ENCODE results near the gene PALLD.

The PALLD gene

DNA sequence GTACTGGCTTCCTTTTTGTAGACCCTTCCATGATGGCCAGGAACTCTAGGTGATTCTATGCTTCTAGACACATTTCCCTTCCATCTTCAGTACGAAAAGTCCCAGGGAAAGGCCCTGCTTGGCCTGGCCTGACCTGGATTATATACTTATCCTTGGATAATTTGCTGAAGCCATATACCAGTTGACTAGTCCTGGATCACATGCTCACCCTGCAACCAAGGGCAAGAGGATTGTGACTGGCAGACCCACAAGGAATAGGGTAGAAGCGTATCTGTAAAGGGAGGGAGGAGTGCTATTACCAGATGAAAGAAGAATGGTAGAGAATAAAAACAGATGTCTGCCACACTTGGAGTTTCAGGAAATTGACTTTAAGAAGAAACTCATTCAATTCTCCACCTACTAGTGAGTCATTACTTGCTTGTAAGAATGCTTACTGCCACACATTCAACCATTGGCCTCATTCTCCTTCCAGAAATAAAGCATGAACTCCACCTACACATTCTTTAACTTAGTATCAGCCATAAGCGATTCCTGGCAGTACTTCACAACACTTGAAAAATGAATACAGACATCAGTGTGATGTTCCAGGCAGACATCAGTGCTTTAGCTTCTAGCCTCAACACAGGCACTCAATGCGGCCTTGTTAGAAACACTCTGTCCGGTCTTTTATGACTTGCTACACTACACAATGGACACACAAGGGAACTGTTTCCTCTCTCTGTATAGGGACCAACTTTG lies 371.4 kb downstream of the PALLD start:
- no peak overlapping the region for H2BK5ac ChIP-seq (ENCODE audit: low read length)
- no peaks in the 10 kb centered on the region for H3K27me3 ChIP-seq (ENCODE audit: control insufficient read depth in 3 of 3, insufficient read depth in 3 of 3, low read depth in 1 of 3, low read length in 3 of 3)
- H3K4ac ChIP-seq (ENCODE audit: low read length), result no peak overlapping the region
- H3K18ac ChIP-seq (ENCODE audit: low read length), result no peak overlapping the region
- peaks cover 2% of the 10 kb centered on the region for H3K79me1 ChIP-seq (ENCODE audit: low read depth, low read length)
- H2BK15ac ChIP-seq (ENCODE audit: low read length), result no peak overlapping the region
- peaks cover 2 to 5% of the 10 kb centered on the region in 2 donors for H3K4me1 ChIP-seq (ENCODE audit: control insufficient read depth in 2 of 2, insufficient read depth in 1 of 2, low read depth in 1 of 2, low read length in 2 of 2)
- no peak overlapping the region for H3K9ac ChIP-seq (ENCODE audit: low read depth, low read length, poor library complexity)
- H2BK120ac ChIP-seq (ENCODE audit: low read depth, low read length), result no peak overlapping the region
- no peak for DNase-seq (ENCODE audit: low spot score)
- H3K4me3 ChIP-seq (ENCODE audit: low read length in 2 of 2), result no peak overlapping the region
- no peak overlapping the region for H4K91ac ChIP-seq (ENCODE audit: low read depth, low read length, poor library complexity)
- no peak overlapping the region for H3K4me2 ChIP-seq (ENCODE audit: insufficient read depth, low read length, poor library complexity, severe bottlenecking)
- no peaks in the 10 kb centered on the region for H3K9me3 ChIP-seq (replicated peaks in 1 of 2; ENCODE audit: control insufficient read depth in 2 of 2, insufficient read depth in 1 of 2, low read depth in 1 of 2, low read length in 2 of 2)
- H2AK5ac ChIP-seq (ENCODE audit: low read depth, low read length), result no peak overlapping the region
- H3K36me3 ChIP-seq (replicated peaks in 1 of 2; ENCODE audit: control insufficient read depth in 2 of 2, insufficient read depth in 2 of 2, low read length in 2 of 2), result peaks cover 8 to 38% of the 10 kb centered on the region in 2 donors
- H2BK12ac ChIP-seq (ENCODE audit: low read length), result no peak overlapping the region
- no peak overlapping the region for H2AFZ ChIP-seq (ENCODE audit: low read length)
- no peak overlapping the region for H3K14ac ChIP-seq (ENCODE audit: low read length)
- H4K8ac ChIP-seq (ENCODE audit: low read depth, low read length), result no peak overlapping the region
- no peak overlapping the region for H3K27ac ChIP-seq (replicated peaks; ENCODE audit: low read length)
- H3K23ac ChIP-seq (ENCODE audit: low read depth, low read length, poor library complexity), result no peak overlapping the region
- no CpG with 5 or more reads among the region's 5 CpGs for WGBS, 2 donors (ENCODE audit: extremely low coverage in 2 of 2, insufficient read length in 2 of 2, insufficient replicate concordance in 1 of 2)

GRCh38 chr4:168868802-168869201 lies 371.9 kb downstream of the PALLD start:
- no peaks in the 10 kb centered on the region for H3K27me3 ChIP-seq (ENCODE audit: control insufficient read depth in 3 of 3, insufficient read depth in 3 of 3, low read depth in 1 of 3, low read length in 3 of 3)
- H3K4me3 ChIP-seq (ENCODE audit: low read length in 2 of 2), result no peak overlapping the region
- H3K36me3 ChIP-seq (replicated peaks in 1 of 2; ENCODE audit: control insufficient read depth in 2 of 2, insufficient read depth in 2 of 2, low read length in 2 of 2), result peaks cover 6 to 38% of the 10 kb centered on the region in 2 donors
- H3K27ac ChIP-seq (replicated peaks; ENCODE audit: low read length), result no peak overlapping the region
- H2BK15ac ChIP-seq (ENCODE audit: low read length), result no peak overlapping the region
- no peak for DNase-seq (ENCODE audit: low spot score)
- peaks cover 2% of the 10 kb centered on the region for H3K79me1 ChIP-seq (ENCODE audit: low read depth, low read length)
- H2BK5ac ChIP-seq (ENCODE audit: low read length), result no peak overlapping the region
- H3K14ac ChIP-seq (ENCODE audit: low read length), result no peak overlapping the region
- no peak overlapping the region for H2AFZ ChIP-seq (ENCODE audit: low read length)
- H2BK12ac ChIP-seq (ENCODE audit: low read length), result no peak overlapping the region
- H3K4me1 ChIP-seq (ENCODE audit: control insufficient read depth in 2 of 2, insufficient read depth in 1 of 2, low read depth in 1 of 2, low read length in 2 of 2), result peaks cover 2 to 5% of the 10 kb centered on the region in 2 donors
- H3K23ac ChIP-seq (ENCODE audit: low read depth, low read length, poor library complexity), result no peak overlapping the region
- H3K9me3 ChIP-seq (replicated peaks in 1 of 2; ENCODE audit: control insufficient read depth in 2 of 2, insufficient read depth in 1 of 2, low read depth in 1 of 2, low read length in 2 of 2), result no peaks in the 10 kb centered on the region
- no peak overlapping the region for H3K4me2 ChIP-seq (ENCODE audit: insufficient read depth, low read length, poor library complexity, severe bottlenecking)
- no peak overlapping the region for H3K4ac ChIP-seq (ENCODE audit: low read length)
- H3K18ac ChIP-seq (ENCODE audit: low read length), result no peak overlapping the region
- no peak overlapping the region for H3K9ac ChIP-seq (ENCODE audit: low read depth, low read length, poor library complexity)
- WGBS, 2 donors (ENCODE audit: extremely low coverage in 2 of 2, insufficient read length in 2 of 2, insufficient replicate concordance in 1 of 2), result no CpG with 5 or more reads among the region's 5 CpGs
- H2BK120ac ChIP-seq (ENCODE audit: low read depth, low read length), result no peak overlapping the region
- no peak overlapping the region for H2AK5ac ChIP-seq (ENCODE audit: low read depth, low read length)
- no peak overlapping the region for H4K91ac ChIP-seq (ENCODE audit: low read depth, low read length, poor library complexity)
- H4K8ac ChIP-seq (ENCODE audit: low read depth, low read length), result no peak overlapping the region

GRCh38 chr4:168870004-168870403 lies 373.2 kb downstream of the PALLD start:
- no peak overlapping the region for H3K18ac ChIP-seq (ENCODE audit: low read length)
- no peak overlapping the region for H3K14ac ChIP-seq (ENCODE audit: low read length)
- no peak overlapping the region for H2BK12ac ChIP-seq (ENCODE audit: low read length)
- peaks cover 5 to 37% of the 10 kb centered on the region in 2 donors for H3K36me3 ChIP-seq (replicated peaks in 1 of 2; ENCODE audit: control insufficient read depth in 2 of 2, insufficient read depth in 2 of 2, low read length in 2 of 2)
- H4K8ac ChIP-seq (ENCODE audit: low read depth, low read length), result no peak overlapping the region
- H2BK120ac ChIP-seq (ENCODE audit: low read depth, low read length), result no peak overlapping the region
- no peaks in the 10 kb centered on the region for H3K9me3 ChIP-seq (replicated peaks in 1 of 2; ENCODE audit: control insufficient read depth in 2 of 2, insufficient read depth in 1 of 2, low read depth in 1 of 2, low read length in 2 of 2)
- no peak overlapping the region for H3K4ac ChIP-seq (ENCODE audit: low read length)
- no peak overlapping the region for H3K9ac ChIP-seq (ENCODE audit: low read depth, low read length, poor library complexity)
- H3K27me3 ChIP-seq (ENCODE audit: control insufficient read depth in 3 of 3, insufficient read depth in 3 of 3, low read depth in 1 of 3, low read length in 3 of 3), result no peaks in the 10 kb centered on the region
- DNase-seq (ENCODE audit: low spot score), result no peak
- H2BK15ac ChIP-seq (ENCODE audit: low read length), result no peak overlapping the region
- no peak overlapping the region for H2AFZ ChIP-seq (ENCODE audit: low read length)
- H3K27ac ChIP-seq (replicated peaks; ENCODE audit: low read length), result no peak overlapping the region
- H4K91ac ChIP-seq (ENCODE audit: low read depth, low read length, poor library complexity), result no peak overlapping the region
- no peak overlapping the region for H3K4me3 ChIP-seq (ENCODE audit: low read length in 2 of 2)
- H3K4me2 ChIP-seq (ENCODE audit: insufficient read depth, low read length, poor library complexity, severe bottlenecking), result no peak overlapping the region
- peaks cover 2% of the 10 kb centered on the region for H3K79me1 ChIP-seq (ENCODE audit: low read depth, low read length)
- WGBS, 2 donors (ENCODE audit: extremely low coverage in 2 of 2, insufficient read length in 2 of 2, insufficient replicate concordance in 1 of 2), result no CpG with 5 or more reads among the region's 1 CpG
- no peak overlapping the region for H3K23ac ChIP-seq (ENCODE audit: low read depth, low read length, poor library complexity)
- H2AK5ac ChIP-seq (ENCODE audit: low read depth, low read length), result no peak overlapping the region
- peaks cover 2 to 5% of the 10 kb centered on the region in 2 donors for H3K4me1 ChIP-seq (ENCODE audit: control insufficient read depth in 2 of 2, insufficient read depth in 1 of 2, low read depth in 1 of 2, low read length in 2 of 2)
- no peak overlapping the region for H2BK5ac ChIP-seq (ENCODE audit: low read length)

DNA sequence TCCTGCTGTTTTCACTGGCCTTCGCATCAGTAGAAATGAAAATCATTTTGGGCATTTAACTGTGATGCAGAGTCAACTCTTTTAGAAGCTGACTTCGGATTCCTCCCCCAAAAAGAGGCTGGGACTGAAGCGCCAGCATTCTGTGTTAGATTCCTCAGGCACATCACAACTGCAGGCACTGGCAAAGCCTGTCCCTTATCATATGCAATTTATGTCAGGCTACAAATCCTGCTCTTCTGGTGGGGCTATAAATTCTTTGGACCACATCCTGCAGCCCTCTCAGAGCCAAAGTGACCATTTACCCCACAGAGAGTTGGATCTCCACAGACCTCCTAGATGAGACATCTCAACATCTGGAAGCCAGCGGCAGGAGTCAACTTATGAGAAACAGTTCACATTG lies 374.8 kb downstream of the PALLD start:
- H2BK15ac ChIP-seq (ENCODE audit: low read length), result no peak overlapping the region
- no peak overlapping the region for H3K4me2 ChIP-seq (ENCODE audit: insufficient read depth, low read length, poor library complexity, severe bottlenecking)
- no peak overlapping the region for H3K4ac ChIP-seq (ENCODE audit: low read length)
- no peak overlapping the region for H3K9ac ChIP-seq (ENCODE audit: low read depth, low read length, poor library complexity)
- no peak overlapping the region for H4K91ac ChIP-seq (ENCODE audit: low read depth, low read length, poor library complexity)
- H3K27ac ChIP-seq (replicated peaks; ENCODE audit: low read length), result no peak overlapping the region
- H4K8ac ChIP-seq (ENCODE audit: low read depth, low read length), result no peak overlapping the region
- no peak overlapping the region for H3K23ac ChIP-seq (ENCODE audit: low read depth, low read length, poor library complexity)
- H2AFZ ChIP-seq (ENCODE audit: low read length), result no peak overlapping the region
- no CpG with 5 or more reads among the region's 4 CpGs for whole genome bisulfite sequencing, 2 donors (ENCODE audit: extremely low coverage in 2 of 2, insufficient read length in 2 of 2, insufficient replicate concordance in 1 of 2)
- H3K79me1 ChIP-seq (ENCODE audit: low read depth, low read length), result peaks cover 2% of the 10 kb centered on the region
- no peak overlapping the region for H3K14ac ChIP-seq (ENCODE audit: low read length)
- no peak overlapping the region for H2BK120ac ChIP-seq (ENCODE audit: low read depth, low read length)
- H3K4me3 ChIP-seq (ENCODE audit: low read length in 2 of 2), result no peak overlapping the region
- H3K4me1 ChIP-seq (ENCODE audit: control insufficient read depth in 2 of 2, insufficient read depth in 1 of 2, low read depth in 1 of 2, low read length in 2 of 2), result peaks cover 2 to 10% of the 10 kb centered on the region in 2 donors
- H2BK5ac ChIP-seq (ENCODE audit: low read length), result no peak overlapping the region
- H3K18ac ChIP-seq (ENCODE audit: low read length), result no peak overlapping the region
- peaks cover 4 to 48% of the 10 kb centered on the region in 2 donors for H3K36me3 ChIP-seq (replicated peaks in 1 of 2; ENCODE audit: control insufficient read depth in 2 of 2, insufficient read depth in 2 of 2, low read length in 2 of 2)
- H2BK12ac ChIP-seq (ENCODE audit: low read length), result no peak overlapping the region
- peaks cover 0 to 6% of the 10 kb centered on the region in 2 donors for H3K9me3 ChIP-seq (replicated peaks in 1 of 2; ENCODE audit: control insufficient read depth in 2 of 2, insufficient read depth in 1 of 2, low read depth in 1 of 2, low read length in 2 of 2)
- H2AK5ac ChIP-seq (ENCODE audit: low read depth, low read length), result no peak overlapping the region
- DNase-seq (ENCODE audit: low spot score), result no peak
- H3K27me3 ChIP-seq (ENCODE audit: control insufficient read depth in 3 of 3, insufficient read depth in 3 of 3, low read depth in 1 of 3, low read length in 3 of 3), result no peaks in the 10 kb centered on the region

All from neuronal stem cell (in vitro differentiated cells).